H4 (cell line): ENCODE data around the gene DOK7. TPM values are rescaled to one million over a fixed set of nuclear protein-coding genes. Genes with fewer than 3 reads are reported as not detected.

Source experiments
- DNase-seq: peaks from one replicate; pipeline ENCODE4 v3.0.0-alpha.2; 2015; ENCODE audit warnings: low spot score
- total RNA-seq: library from RNA; depleted of rRNA; stranded (reverse); fragments of >200 nt; shearing (Covaris generic); gene quantifications from 2 replicates; pipeline ENCODE4 v1.2.3, GENCODE V29; 2014; rRNA removed

The DOK7 gene, protein sequence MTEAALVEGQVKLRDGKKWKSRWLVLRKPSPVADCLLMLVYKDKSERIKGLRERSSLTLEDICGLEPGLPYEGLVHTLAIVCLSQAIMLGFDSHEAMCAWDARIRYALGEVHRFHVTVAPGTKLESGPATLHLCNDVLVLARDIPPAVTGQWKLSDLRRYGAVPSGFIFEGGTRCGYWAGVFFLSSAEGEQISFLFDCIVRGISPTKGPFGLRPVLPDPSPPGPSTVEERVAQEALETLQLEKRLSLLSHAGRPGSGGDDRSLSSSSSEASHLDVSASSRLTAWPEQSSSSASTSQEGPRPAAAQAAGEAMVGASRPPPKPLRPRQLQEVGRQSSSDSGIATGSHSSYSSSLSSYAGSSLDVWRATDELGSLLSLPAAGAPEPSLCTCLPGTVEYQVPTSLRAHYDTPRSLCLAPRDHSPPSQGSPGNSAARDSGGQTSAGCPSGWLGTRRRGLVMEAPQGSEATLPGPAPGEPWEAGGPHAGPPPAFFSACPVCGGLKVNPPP
- 0.04 and 0.58 TPM in 2 replicates for total RNA-seq

DNA sequence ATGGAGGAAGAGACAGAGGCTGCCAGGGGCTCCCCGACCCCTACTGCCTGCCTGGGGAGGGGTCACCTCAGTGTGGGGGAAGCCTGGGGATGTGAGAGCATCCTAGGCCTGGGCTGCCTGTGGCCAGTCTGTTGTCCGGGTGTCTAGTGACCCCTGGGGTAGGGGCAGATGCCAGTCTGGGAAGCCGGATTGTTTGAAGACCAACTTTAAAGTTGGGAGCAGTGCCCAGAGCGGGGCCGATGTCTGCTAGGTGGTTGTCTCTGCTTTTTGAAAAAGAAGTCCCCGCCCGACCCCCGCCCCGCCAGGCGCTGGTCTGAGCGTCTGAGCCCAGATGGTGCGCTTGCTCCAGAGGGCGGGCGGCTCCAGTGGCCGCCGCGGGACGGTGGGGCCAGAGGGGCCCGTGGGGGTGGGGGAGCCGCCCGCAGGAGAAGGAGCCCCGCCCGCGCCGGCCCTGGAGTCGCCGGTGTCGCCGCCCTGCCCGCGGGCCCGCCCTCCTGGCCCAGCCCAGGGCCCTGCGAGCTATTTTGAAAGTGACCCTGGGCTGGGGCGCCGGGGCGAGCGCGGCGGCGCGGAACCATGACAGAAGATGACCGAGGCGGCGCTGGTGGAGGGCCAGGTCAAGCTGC lies at the start of gene DOK7:
Gene DOK7, plus strand, starts transcription at position 517 of the 626 bp plus-strand sequence. Its CDS starts 70 bp downstream, at position 587.
- no peak for DNase-seq

DNA sequence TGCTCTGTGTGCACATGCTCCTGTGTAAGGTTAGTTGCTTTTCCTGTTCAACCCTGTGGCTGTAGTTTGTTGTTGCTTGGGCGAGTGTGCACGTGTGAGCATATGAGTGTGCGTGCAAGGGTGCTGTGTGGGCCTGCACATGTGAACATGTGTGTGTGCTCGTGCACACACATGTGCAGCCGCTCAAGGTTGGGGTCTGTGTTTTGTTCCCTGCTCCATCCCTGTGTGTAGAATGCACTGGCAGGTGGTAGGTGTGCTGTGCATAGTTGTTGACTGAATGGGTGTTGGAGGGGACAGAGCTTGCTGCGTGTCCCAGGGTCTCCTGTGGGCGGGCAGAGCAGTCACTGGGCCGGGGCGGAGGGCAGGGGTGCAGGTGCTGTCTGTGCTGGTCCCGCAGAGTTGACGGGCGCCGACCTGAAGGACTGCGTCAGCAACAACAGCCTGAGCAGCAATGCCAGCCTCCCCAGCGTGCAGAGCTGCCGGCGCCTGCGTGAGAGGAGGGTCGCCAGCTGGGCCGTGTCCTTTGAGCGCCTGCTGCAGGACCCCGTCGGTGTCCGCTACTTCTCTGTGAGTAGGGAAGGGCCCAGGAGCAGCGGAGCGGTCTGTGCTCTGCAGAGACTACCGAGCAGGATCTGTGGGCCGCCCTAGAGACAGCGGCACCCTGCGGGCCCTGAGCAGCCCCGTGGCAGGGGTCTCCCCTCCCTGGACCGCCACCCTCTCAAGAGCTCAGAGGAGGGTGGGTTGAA lies 49.3 kb upstream of the DOK7 start:
- no peak for DNase-seq

- no peak for DNase-seq
Observed at GRCh38 chr4:3414421-3415279, 48.5 kb upstream of the DOK7 start.

DNA sequence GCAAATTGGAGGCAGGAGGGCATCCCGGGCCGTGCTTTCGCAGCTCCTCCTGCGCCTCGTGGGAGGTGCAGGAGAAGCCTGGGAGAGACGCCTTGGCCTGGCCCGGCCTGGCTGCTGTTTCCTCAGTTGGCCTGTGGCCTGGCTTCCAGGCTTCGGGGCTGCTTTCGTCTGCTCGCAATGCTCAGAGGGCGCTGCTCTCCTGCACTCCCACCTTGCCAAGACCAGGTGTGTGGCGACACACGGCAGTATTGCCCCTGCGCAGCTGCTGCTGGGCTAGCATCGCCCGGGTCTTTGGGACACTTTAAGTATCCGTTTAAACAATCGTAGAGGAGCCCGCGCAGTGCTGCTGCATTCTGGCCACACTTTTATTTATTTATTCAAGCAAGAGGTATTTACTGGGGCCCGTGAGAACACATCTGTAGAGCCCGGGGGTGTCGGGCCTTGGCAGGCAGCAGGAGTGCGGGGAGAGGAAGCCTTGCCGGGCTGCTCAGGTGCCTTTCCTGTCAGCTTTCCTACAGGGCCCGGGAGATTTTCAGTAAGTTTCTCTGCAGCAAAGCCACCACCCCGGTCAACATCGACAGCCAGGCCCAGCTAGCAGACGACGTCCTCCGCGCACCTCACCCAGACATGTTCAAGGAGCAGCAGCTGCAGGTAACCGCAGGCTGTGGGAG lies 47.5 kb upstream of the DOK7 start:
- no peak for DNase-seq

DNA sequence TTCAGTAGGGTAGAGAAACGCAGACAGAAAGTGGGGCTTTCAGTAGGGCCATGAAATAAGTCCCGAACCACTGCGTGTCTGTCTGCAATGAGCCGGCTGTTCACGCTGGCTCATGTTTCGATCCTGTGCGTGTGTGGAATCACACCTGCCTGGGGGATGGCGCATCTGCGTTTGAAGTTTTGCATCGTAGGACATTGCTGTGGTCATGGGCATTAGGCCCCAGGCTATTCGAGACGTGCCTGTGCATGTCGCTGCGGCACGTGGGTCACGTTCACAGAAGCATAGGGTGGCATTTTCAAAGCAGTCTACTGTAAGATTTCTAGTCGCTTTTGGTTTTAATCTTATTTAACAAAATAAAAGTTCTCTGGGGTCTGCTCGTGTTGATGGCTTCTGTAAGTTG lies 46.8 kb upstream of the DOK7 start:
- no peak for DNase-seq

- DNase-seq, result no peak
Observed at GRCh38 chr4:3416821-3417221, 46.3 kb upstream of the DOK7 start.

DNA sequence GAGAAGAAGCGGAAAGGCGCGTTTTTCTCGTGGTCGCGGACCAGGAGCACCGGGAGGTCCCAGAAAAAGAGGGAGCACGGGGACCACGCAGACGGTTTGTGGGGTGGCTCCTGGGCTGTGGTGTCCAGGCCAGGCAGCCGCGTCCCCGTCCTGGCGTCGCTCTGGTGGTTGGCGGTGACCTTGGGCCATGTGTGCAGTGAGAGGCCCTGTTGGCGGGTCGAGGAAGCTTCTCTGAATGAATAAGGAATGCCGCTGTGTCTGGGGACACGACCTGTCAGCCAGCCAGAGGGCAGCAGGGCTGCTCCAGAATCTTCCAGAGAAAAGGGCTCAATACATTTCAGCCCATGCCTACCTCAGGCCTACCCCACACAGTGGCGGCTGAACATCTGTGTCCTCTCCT lies 45.7 kb upstream of the DOK7 start:
- no peak for DNase-seq

GRCh38 chr4:3418029-3418762 lies 44.9 kb upstream of the DOK7 start:
- DNase-seq, result no peak

- DNase-seq, result no peak
Observed at GRCh38 chr4:3419836-3420605, 43.1 kb upstream of the DOK7 start.

DNA sequence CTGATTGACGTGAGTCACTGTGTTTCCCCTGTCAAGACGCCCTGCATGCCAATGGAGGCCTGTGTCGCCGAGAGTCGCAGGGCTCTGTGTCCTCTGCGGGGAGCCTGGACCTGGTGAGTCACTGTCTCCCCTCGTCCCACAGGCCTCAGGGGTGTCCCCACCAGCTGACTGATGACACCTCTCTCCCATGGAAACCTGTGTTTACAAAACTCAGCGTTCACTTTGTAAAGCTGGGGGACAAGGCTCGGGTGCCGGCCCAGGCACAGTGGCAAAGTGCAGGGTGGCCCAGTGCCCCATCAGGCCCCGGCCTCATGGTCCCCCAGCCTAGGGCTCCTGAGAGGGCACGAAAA lies 42.5 kb upstream of the DOK7 start:
- DNase-seq, result no peak

GRCh38 chr4:3420956-3421355 lies 42.1 kb upstream of the DOK7 start:
- DNase-seq, result no peak

DNA sequence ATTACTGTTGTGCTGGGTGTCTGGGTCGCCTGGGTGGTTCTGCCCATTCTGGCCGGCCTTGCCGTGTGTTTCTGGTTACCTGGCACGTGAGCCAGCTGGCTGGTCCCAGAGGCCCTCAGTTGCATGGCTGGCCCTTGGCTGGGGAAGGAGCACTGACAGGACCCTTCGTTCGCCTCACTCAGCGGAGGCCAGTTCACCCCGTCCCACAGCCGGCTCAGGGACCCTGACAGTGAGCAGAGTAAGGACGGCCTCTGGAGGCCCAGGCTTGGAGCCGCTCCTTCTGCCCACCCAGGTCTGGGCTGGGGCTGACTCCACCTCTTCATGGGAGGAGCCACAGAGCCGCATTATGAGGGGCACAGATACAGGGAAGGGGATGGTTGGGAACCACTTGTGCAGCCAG lies 41.6 kb upstream of the DOK7 start:
- DNase-seq, result no peak

DNA sequence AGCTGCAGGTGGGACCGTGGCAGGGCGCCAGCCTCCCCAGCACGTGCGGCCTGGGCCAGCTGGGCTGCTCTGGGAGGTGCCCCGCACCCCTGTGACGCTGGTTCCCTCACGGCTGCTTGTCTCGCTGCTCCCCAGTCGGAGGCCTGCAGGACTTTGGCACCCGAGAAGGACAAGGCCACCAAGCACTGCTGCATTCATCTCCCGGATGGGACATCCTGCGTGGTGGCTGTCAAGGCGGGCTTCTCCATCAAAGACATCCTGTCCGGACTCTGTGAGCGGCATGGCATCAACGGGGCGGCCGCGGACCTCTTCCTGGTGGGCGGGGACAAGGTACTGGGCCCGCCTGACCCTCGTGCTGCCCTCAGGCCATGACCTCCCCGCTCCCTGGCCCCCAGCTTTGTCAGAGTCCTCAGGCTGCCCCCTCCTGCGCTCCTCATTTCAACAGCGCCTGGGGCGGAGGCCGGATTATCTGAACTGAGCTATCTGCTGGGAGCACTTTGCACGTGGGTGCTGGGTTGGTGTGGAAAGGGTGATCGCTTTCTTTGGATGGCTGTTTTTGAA lies 40.8 kb upstream of the DOK7 start:
- no peak for DNase-seq

- DNase-seq, result no peak
Observed at GRCh38 chr4:3422808-3423297, 40.3 kb upstream of the DOK7 start.

DNA sequence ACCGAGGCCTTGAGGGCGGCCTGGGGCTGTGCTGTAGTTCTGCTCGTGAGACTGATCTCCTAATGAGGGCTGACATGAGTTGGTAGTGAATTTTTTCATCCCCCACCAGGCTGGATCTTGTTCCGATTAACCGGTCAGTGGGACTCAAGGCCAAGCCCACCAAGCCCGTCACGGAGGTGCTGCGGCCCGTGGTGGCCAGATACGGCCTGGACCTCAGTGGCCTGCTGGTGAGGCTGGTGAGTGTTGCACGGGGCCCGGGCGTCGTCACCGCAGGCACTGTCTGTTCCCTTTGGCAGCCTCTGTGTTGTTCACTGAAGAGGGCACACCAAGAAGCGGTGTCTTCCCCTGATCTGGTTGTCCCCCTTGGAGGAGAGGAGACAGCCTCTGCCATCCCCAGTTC lies 39.7 kb upstream of the DOK7 start:
- DNase-seq, result no peak

- no peak for DNase-seq
Observed at GRCh38 chr4:3423952-3424351, 39.2 kb upstream of the DOK7 start.

DNA sequence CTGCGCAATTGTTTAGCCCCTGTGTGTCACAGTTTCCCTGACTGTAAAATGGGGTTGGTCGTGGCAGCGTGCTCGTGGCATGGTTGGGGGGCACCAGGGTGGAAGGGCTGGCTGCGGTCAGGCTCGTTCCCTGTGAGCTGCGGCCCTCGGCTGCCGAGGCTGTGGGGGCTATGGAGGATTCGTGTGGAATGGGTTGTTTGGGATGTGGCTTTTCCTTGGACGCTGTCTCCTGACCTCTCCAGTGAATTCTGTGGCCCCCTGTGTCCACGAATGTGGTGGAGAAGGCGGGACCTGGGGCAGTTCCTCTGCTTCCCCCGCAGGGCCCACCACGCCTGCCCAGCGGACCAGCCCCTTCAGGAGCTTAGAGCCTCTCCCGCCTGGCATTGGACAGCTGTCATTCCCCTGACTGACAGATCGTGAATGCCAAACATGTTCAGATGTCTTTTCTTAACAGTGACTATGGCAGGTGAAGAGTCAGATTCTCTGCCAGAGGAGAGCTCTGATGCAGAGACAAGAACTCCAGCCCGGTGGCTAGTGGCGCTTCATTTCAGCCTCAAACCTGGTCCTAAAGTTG lies 38.5 kb upstream of the DOK7 start:
- no peak for DNase-seq

DNA sequence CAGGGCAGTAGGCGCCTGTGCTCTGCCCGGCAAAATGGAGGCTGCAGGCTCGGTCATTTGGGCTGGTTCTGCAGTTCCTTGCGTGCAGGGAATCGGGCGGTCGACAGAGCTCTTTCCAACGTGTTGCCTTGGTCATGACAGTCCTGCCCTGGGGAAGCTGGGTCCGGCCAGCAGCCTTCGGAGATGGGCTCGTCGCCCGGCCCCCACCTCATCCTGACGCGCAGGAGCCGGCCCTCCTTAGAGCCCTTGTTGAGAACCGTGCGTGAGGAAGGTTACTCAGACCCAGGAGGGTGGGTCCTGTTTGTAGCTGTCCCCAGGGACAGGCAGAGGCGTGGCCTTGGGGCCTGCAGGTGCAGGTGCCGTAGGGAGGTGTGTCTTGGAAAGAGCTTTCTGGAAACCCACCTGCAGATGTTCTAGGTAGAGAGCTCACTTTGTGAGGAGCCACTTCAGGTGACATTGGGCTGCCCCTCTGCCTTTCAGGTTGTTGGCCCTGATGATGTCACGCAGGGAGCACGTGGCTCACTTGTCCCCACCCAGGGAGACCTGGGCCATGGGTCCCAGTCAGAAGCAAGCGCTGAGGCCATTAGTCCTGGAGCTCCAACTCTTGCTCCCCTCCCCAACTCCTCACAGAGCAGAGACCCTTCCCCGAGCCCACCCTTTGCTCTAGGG lies 36.5 kb upstream of the DOK7 start:
- no peak for DNase-seq
